OCI-LY1 (cell line): Measurements from ENCODE around the gene IRAK1.

Source experiments
- H2AFZ ChIP-seq: fragments of 200-600 bp; sonication (generic), shearing (Covaris generic); 2 replicates; pipeline ENCODE4 v1.6.0; 2014; ENCODE audit warnings: antibody characterized with exemption, mild to moderate bottlenecking, low read length
- H3F3A ChIP-seq: fragments of 200-600 bp; sonication (generic), shearing (Covaris generic); 2 replicates; pipeline ENCODE4 v1.6.0; 2014; ENCODE audit warnings: mild to moderate bottlenecking, antibody characterized with exemption, low read length, moderate library complexity; ENCODE audit not compliant: insufficient read depth
- H3K27ac ChIP-seq: fragments of 200-600 bp; sonication (generic); 2 replicates; pipeline ENCODE4 v1.5.1; 2014; ENCODE audit warnings: low read length, mixed run types, mild to moderate bottlenecking, low read depth; ENCODE audit not compliant: poor library complexity, severe bottlenecking
- H3K27me3 ChIP-seq: fragments of 200-600 bp; sonication (generic); 2 replicates; pipeline ENCODE4 v1.6.0; 2014; ENCODE audit warnings: antibody characterized with exemption, mild to moderate bottlenecking, low read length, moderate library complexity; ENCODE audit not compliant: insufficient read depth
- H3K36me3 ChIP-seq: fragments of 200-600 bp; sonication (generic); 2 replicates; pipeline ENCODE4 v1.6.1; 2014; ENCODE audit warnings: mild to moderate bottlenecking, antibody characterized with exemption, low read length, moderate library complexity, mixed read lengths; ENCODE audit not compliant: insufficient read depth
- H3K4me1 ChIP-seq: fragments of 200-600 bp; sonication (generic); 2 replicates; pipeline ENCODE4 v1.5.1; 2014; ENCODE audit warnings: mild to moderate bottlenecking, low read length, moderate library complexity; ENCODE audit not compliant: insufficient read depth, severe bottlenecking
- H3K4me2 ChIP-seq: fragments of 200-600 bp; sonication (generic), shearing (Covaris generic); 2 replicates; pipeline ENCODE4 v1.6.1; 2014; ENCODE audit warnings: low read length
- H3K4me3 ChIP-seq: fragments of 200-600 bp; sonication (generic); 2 replicates; pipeline ENCODE4 v1.5.1; 2014; ENCODE audit warnings: low read length, low read depth, mild to moderate bottlenecking, mixed read lengths; ENCODE audit not compliant: poor library complexity, severe bottlenecking
- H3K79me2 ChIP-seq: fragments of 200-600 bp; shearing (Covaris generic); 2 replicates; pipeline ENCODE4 v1.6.1; 2016; ENCODE audit warnings: mixed run types, low read length, mixed read lengths; ENCODE audit not compliant: insufficient read depth
- H3K9ac ChIP-seq: fragments of 200-600 bp; sonication (generic), shearing (Covaris generic); 2 replicates; pipeline ENCODE4 v1.6.1; 2014; ENCODE audit warnings: mild to moderate bottlenecking, low read length, mixed read lengths
- H3K9me2 ChIP-seq: fragments of 200-600 bp; sonication (generic), shearing (Covaris generic); 2 replicates; pipeline ENCODE4 v1.6.1; 2014; ENCODE audit warnings: low read depth, mild to moderate bottlenecking, low read length, mixed read lengths
- H3K9me3 ChIP-seq: fragments of 200-600 bp; shearing (Covaris generic); 2 replicates; pipeline ENCODE4 v1.6.1; 2014; ENCODE audit warnings: low read length, mixed read lengths
- H4K20me1 ChIP-seq: fragments of 200-600 bp; sonication (generic), shearing (Covaris generic); 2 replicates; pipeline ENCODE4 v1.6.0; 2016; ENCODE audit warnings: mild to moderate bottlenecking, low read length; ENCODE audit not compliant: insufficient read depth
- EZH2 ChIP-seq: fragments of 200-600 bp; sonication (generic), shearing (Covaris generic); IDR thresholded peaks from 2 replicates; pipeline ENCODE4 v1.8.0; 2017; ENCODE audit warnings: borderline replicate concordance, mixed run types, mild to moderate bottlenecking, antibody characterized with exemption, low read length, moderate library complexity, mixed read lengths
- TF ChIP-seq, protein P1 (sequence below): fragments of 200-600 bp; sonication (generic), shearing (Covaris generic); IDR thresholded peaks from 2 replicates; pipeline ENCODE4 v1.5.1; 2017; ENCODE audit warnings: mild to moderate bottlenecking, antibody characterized with exemption, low read length, moderate library complexity, mixed read lengths

The IRAK1 gene

DNA sequence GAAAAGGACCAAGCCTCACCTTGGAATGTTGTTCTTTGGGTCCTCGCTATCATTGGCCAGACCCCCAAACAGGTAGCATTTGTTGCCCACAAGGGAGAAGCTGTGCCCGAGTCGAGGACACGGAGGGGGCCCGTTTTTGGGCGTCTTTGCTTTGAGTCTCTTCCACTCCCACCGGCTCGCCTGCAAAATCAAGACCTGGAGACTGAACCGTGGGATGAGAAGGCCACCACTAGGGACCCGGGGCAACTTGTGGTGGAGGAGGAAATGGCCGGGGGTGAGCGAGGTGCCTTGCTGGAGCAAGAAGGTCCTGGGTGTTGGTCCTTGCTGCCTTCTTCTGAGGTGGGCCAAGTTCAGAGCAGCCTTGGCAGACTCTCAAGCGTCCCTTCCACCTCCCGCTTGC, 55.6 kb downstream of the IRAK1 start:
- no peaks in the 10 kb centered on the region for H3K27me3 ChIP-seq
- H3K9me3 ChIP-seq = no peaks in the 10 kb centered on the region
- no peak for TF ChIP-seq EZH2
- TF ChIP-seq, protein P1, sequence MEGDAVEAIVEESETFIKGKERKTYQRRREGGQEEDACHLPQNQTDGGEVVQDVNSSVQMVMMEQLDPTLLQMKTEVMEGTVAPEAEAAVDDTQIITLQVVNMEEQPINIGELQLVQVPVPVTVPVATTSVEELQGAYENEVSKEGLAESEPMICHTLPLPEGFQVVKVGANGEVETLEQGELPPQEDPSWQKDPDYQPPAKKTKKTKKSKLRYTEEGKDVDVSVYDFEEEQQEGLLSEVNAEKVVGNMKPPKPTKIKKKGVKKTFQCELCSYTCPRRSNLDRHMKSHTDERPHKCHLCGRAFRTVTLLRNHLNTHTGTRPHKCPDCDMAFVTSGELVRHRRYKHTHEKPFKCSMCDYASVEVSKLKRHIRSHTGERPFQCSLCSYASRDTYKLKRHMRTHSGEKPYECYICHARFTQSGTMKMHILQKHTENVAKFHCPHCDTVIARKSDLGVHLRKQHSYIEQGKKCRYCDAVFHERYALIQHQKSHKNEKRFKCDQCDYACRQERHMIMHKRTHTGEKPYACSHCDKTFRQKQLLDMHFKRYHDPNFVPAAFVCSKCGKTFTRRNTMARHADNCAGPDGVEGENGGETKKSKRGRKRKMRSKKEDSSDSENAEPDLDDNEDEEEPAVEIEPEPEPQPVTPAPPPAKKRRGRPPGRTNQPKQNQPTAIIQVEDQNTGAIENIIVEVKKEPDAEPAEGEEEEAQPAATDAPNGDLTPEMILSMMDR = no peak
- H3K4me2 ChIP-seq = no peak overlapping the region
- peaks cover 36% of the 10 kb centered on the region for H3K4me1 ChIP-seq
- no peak overlapping the region for H3K4me3 ChIP-seq
- no peaks in the 10 kb centered on the region for H4K20me1 ChIP-seq
- peaks cover 44% of the 10 kb centered on the region for H3K79me2 ChIP-seq
- no peak overlapping the region for H3K9ac ChIP-seq
- no peaks in the 10 kb centered on the region for H3K9me2 ChIP-seq
- H2AFZ ChIP-seq = no peak overlapping the region
- no peaks in the 10 kb centered on the region for H3F3A ChIP-seq
- no peak overlapping the region for H3K27ac ChIP-seq
- H3K36me3 ChIP-seq = peaks cover 79% of the 10 kb centered on the region

DNA sequence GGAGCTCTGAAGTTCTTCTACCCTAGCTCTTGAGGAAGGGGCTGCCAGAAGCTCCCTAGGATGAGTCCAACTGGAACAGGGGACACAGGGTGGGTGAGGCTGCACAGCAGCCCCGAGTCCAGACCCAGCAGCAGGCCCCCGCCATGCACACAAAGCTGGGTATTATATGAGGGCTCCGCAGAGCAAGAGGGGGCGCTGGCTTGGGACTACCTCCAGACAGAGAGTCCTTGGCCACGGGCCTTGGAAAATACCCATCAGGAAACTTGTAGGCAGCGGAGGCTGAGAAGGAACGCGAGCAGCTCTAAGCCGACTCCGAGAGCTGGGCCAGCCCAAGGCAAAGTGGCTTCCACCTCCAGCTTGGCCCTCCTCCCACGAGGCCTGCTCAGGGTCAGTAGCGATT, 56.2 kb downstream of the IRAK1 start:
- no peak overlapping the region for H3K27ac ChIP-seq
- no peak overlapping the region for H3K4me2 ChIP-seq
- no peak overlapping the region for H3K4me3 ChIP-seq
- no peaks in the 10 kb centered on the region for H3K9me2 ChIP-seq
- H3K9me3 ChIP-seq = no peaks in the 10 kb centered on the region
- H4K20me1 ChIP-seq = no peaks in the 10 kb centered on the region
- H3K27me3 ChIP-seq = no peaks in the 10 kb centered on the region
- no peak overlapping the region for H3K9ac ChIP-seq
- no peaks in the 10 kb centered on the region for H3F3A ChIP-seq
- H3K79me2 ChIP-seq = peaks cover 39% of the 10 kb centered on the region
- TF ChIP-seq EZH2 = no peak
- peaks cover 32% of the 10 kb centered on the region for H3K4me1 ChIP-seq
- no peak overlapping the region for H2AFZ ChIP-seq
- H3K36me3 ChIP-seq = peaks cover 84% of the 10 kb centered on the region

DNA sequence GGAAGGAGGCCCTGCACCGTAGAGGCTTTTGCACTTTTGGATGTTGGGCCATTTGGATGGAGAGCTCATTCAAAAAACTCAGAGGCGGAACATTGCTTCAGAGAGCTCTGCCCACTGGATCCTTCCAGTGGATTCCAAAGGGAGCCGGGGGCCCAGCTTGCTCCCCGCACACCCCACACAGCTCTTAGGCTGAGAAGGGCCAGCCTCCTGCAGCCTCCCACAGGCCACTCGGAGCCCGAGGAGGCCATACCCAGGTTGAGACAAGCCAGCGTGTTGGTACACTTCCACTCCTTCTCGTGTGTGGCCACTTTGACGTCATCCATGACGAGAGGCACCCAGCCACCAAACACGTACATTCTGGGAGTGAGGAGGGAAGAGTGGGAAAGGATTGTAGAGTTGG, 58.4 kb downstream of the IRAK1 start:
- H3K9me2 ChIP-seq = no peaks in the 10 kb centered on the region
- no peak overlapping the region for H3K9ac ChIP-seq
- H3F3A ChIP-seq = no peaks in the 10 kb centered on the region
- no peaks in the 10 kb centered on the region for H3K9me3 ChIP-seq
- H3K36me3 ChIP-seq = peaks cover 92% of the 10 kb centered on the region
- no peak overlapping the region for H2AFZ ChIP-seq
- H3K4me1 ChIP-seq = peaks cover 9% of the 10 kb centered on the region
- H3K4me2 ChIP-seq = no peak overlapping the region
- peaks cover 17% of the 10 kb centered on the region for H3K79me2 ChIP-seq
- TF ChIP-seq, protein P1 = no peak
- no peak for TF ChIP-seq EZH2
- no peak overlapping the region for H3K4me3 ChIP-seq
- no peak overlapping the region for H3K27ac ChIP-seq
- no peaks in the 10 kb centered on the region for H4K20me1 ChIP-seq
- no peaks in the 10 kb centered on the region for H3K27me3 ChIP-seq

DNA sequence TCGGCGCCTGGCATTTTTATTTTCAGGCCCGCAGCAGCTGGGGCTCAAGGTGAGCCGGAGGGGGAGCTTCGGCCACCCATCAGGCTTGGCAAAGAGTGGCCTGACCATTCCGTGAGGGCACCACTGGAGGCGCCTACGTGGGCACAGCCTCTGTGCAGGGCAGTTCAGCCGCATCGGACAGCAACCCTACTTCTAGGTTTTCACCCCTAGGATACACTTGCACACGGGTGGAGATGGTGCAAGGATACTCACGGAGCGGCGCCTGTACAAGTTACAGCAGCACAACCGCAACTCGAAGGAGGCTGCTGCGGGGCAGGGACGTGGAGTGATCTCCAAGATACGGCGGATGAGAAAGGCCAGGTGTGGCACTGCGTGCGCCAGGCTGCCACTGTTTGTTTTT, 58.9 kb downstream of the IRAK1 start:
- TF ChIP-seq, protein P1 = no peak
- TF ChIP-seq EZH2 = no peak
- Histone ChIP-seq H3K9me2 (no peaks in the 10 kb centered on the region), H3F3A (no peaks in the 10 kb centered on the region), H3K9ac (no peak overlapping the region), H3K27ac (no peak overlapping the region), H4K20me1 (no peaks in the 10 kb centered on the region), H3K4me1 (peaks cover 4% of the 10 kb centered on the region), H3K4me3 (no peak overlapping the region), H2AFZ (no peak overlapping the region), H3K79me2 (peaks cover 12% of the 10 kb centered on the region), H3K36me3 (peaks cover 95% of the 10 kb centered on the region), H3K4me2 (no peak overlapping the region), H3K27me3 (no peaks in the 10 kb centered on the region), H3K9me3 (no peaks in the 10 kb centered on the region)
